HepG2 (cell line): ENCODE results near the gene PNMA8C.

Experiments
- ATF1 ChIP-seq: IDR thresholded peaks from 2 replicates; pipeline ENCODE4 v1.6.1; 2016; ENCODE audit warnings: mild to moderate bottlenecking, control low read depth
- CC2D1A ChIP-seq: sonication (generic); formaldehyde crosslinking; IDR thresholded peaks from 2 replicates; pipeline ENCODE4 v1.8.1; 2023; ENCODE audit warnings: mild to moderate bottlenecking, missing genetic modification reagents
- EP300 ChIP-seq, 3 experiments: sonication (generic) in 1 of 3; formaldehyde crosslinking in 1 of 3; IDR thresholded peaks; 2 replicates each; pipeline versions ENCODE4 v1.5.1 to v1.6.1; 2011 to 2020; ENCODE audit warnings: low read depth in 2 of 3, low read length in 2 of 3, borderline replicate concordance in 1 of 3, improper control_type of control experiment in 1 of 3, mild to moderate bottlenecking in 1 of 3, missing genetic modification reagents in 1 of 3, moderate library complexity in 1 of 3
- HDAC6 ChIP-seq: fragments of 200-600 bp; sonication (generic); IDR thresholded peaks from 2 replicates; pipeline ENCODE4 v1.7.0; 2017; ENCODE audit warnings: mild to moderate bottlenecking, antibody characterized with exemption, low read length, low read depth
- KDM5A ChIP-seq: fragments of 200-600 bp; sonication (generic); IDR thresholded peaks from 2 replicates; pipeline ENCODE4 v1.7.0; 2018; ENCODE audit warnings: antibody characterized with exemption, mild to moderate bottlenecking, low read length, borderline replicate concordance
- POLR2A ChIP-seq, 2 experiments: IDR thresholded peaks; 2 replicates each; pipeline ENCODE4 v1.6.1; 2011; ENCODE audit warnings: low read depth in 2 of 2, low read length in 2 of 2, mild to moderate bottlenecking in 1 of 2, moderate library complexity in 1 of 2; ENCODE audit not compliant: insufficient read depth in 1 of 2
- TAF1 ChIP-seq: sonication (generic); formaldehyde crosslinking; IDR thresholded peaks from 2 replicates; pipeline ENCODE4 v1.4.0; 2020; ENCODE audit warnings: missing genetic modification reagents
- ZNF124 ChIP-seq: sonication (generic); formaldehyde crosslinking; IDR thresholded peaks from 2 replicates; pipeline ENCODE4 v1.4.0; 2020; ENCODE audit warnings: missing genetic modification reagents
- ZNF780A ChIP-seq: sonication (generic); formaldehyde crosslinking; IDR thresholded peaks from 2 replicates; pipeline ENCODE4 v1.8.0; 2022; ENCODE audit warnings: mild to moderate bottlenecking, missing genetic modification reagents, moderate library complexity
- TF ChIP-seq, protein P1 (sequence below): sonication (generic); formaldehyde crosslinking; conservative IDR thresholded peaks from 2 replicates; pipeline ENCODE4 v1.4.0; 2020; ENCODE audit warnings: missing genetic modification reagents

DNA sequence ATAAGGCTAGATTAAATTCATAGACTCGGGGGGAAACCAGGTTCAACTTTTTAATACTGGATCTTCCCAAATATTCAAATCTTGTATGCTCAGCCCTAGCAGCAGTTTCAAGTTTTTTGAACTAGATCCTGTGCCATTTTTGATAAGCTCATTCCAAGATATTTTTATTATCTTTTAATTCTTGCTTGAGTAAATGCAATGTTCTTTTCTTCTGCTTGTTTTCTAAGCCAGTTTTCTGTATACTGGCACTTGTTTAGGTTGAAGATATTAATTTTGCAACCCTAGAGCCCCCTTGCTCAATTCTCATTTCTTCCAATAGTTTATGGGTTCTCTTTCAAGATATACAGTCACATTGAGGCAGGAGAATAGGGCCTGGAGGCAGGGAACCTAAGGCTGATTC lies 13.1 kb upstream of the PNMA8C start:
- TF ChIP-seq TAF1 (CRISPR knock-in tag) = no peak
- TF ChIP-seq, protein P1, sequence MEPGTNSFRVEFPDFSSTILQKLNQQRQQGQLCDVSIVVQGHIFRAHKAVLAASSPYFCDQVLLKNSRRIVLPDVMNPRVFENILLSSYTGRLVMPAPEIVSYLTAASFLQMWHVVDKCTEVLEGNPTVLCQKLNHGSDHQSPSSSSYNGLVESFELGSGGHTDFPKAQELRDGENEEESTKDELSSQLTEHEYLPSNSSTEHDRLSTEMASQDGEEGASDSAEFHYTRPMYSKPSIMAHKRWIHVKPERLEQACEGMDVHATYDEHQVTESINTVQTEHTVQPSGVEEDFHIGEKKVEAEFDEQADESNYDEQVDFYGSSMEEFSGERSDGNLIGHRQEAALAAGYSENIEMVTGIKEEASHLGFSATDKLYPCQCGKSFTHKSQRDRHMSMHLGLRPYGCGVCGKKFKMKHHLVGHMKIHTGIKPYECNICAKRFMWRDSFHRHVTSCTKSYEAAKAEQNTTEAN = no peak
- no peak for TF ChIP-seq HDAC6
- no peak for TF ChIP-seq ZNF780A
- TF ChIP-seq ZNF124 (CRISPR knock-in tag) = no peak
- no peak for TF ChIP-seq EP300 (IDR thresholded peaks at IDR 0.05; ENCODE audit: low read depth in 2 of 2, low read length in 2 of 2)
- no peak for TF ChIP-seq EP300 (CRISPR knock-in tag; IDR thresholded peaks at IDR 0.05; ENCODE audit: borderline replicate concordance)
- TF ChIP-seq POLR2A (IDR thresholded peaks at IDR 0.05; ENCODE audit: insufficient read depth in 1 of 2, low read depth in 2 of 2, low read length in 2 of 2) = no peak
- TF ChIP-seq ATF1 (CRISPR knock-in tag) = no peak
- TF ChIP-seq CC2D1A (CRISPR knock-in tag) = no peak
- no peak for TF ChIP-seq KDM5A
